Renal cortex interstitium (tissue), 11 donors: ENCODE results near the gene ZNF438. TPM values are rescaled to one million over a fixed set of nuclear protein-coding genes. Genes with fewer than 3 reads are reported as not detected.
A peak's percentile ranks its signal among the peaks of the same experiment; 100 is the strongest.

ENCODE experiments used
- DNase-seq, 11 donors: peaks; one replicate each; pipeline ENCODE4 v3.0.0-alpha.2; 2013; ENCODE audit warnings: low read depth in 9 of 11, low spot score in 4 of 11; ENCODE audit errors: extremely low read depth in 1 of 11
- polyA plus RNA-seq, 3 donors: library from polyadenylated mRNA; unstranded; fragments of 120-200 nt; gene quantifications; one replicate each; pipeline ENCODE4 v1.2.1, GENCODE V29; 2013; ENCODE audit not compliant: insufficient read length in 3 of 3

ZNF438 gene
- polyA plus RNA-seq, 3 donors: 6.7 to 8.8 (median 6.9) TPM

DNA sequence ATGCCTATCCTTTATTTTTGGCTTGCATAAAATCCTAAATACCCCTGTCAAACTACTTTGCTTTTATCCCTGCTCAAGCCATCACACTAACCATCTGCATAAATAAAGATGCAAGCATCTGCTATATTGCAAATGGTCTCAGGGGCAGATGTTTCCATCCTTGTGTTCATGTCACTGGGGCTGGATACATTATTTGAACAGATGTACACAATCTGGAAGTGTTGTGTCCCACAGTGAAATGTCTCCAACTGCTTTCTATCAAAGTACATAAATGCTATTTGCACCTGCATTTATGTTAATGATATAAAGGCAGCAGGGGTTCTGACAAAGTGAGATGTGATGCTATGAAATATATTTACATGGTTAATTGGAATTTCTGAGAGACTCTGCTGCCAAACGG lies 163.1 kb downstream of the ZNF438 start:
- peak in 2 of 11 donors; percentile 19 to 20 for DNase-seq

DNA sequence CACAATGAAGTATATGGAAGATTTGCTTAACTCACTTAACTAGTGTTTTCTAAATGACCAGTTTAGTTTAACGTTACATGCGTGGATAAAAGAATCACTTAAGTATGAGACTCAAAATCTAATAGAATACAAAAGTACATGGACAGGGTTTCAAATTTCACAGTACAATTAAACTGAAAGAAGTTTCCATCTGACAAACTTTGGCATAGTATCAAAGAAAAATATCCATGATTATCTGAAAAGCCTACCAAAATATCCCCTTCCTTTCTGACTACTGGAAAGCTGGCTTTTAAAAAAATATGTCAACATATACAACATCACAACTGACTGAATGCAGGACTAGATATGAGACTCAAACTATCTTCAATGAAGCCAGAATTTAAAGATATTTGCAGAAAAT lies 164.8 kb downstream of the ZNF438 start:
- no peak for DNase-seq

DNA sequence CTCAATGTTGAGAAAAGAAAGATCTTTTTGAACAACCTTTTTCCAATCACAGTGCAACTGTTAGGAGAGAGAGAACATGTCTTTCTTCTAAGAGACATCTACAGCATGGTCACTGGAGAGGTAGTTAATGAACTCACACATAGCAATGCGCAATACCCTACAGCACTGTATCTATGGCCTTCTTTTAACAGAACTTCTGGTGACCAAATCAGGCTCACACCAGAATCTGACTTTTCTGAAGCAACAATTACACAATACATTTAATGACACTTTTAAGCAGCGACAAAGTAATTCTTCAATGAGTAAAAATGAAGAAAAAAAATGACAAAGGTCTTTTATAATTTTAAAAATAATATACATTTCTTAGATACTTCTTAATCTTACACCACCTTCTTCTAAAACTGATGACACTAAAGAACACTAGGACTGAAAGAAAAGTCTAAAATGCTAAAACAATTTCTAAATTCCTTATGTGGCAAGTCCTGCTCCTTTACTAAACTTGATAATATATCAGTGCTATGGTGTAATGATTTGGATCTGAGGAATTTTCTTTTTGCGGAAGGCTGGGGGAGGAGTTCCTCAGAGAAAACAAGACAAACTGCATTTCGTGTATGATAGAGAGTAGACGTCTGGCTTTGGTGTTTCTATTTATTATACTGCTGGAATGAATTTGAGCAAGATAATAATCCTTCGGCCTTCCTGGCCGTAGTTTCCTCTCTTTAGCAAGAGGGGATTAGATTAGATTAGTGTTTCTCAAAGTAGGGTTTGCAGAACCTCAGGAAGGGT lies 166.3 kb downstream of the ZNF438 start:
- DNase-seq: no peak

DNA sequence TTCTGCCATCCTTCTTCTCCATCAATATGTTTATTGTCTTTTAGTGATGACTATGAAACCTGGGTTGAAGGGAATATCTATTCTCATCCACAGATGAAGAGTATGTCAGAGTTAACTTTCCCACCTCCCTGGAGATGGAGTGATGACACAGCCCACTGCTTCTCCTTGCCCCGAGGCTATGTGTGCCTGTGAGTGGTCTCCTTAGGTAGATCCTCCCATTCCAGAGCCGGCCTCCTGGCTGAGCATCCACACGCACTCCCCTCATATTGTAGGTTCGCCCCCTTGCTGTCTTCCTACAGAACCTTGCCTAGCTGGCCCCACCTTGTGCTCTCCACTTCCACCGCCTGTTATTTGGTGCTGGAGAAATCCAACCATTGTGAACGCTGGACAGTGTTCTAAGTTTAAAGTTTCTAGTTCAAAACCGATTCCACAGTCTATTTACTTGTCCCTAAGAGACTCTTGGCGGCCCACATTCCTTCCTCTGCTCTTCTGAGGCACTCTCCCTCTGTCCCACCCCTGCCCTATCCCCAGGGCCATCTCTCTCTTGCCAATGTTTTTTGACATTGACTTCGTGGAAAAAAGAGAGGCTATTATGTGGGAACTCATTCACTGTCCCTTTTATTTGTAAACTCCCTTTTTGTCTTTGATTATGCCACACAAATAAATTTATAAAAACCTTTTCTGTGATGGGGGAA lies 168.0 kb downstream of the ZNF438 start:
- DNase-seq: no peak

DNA sequence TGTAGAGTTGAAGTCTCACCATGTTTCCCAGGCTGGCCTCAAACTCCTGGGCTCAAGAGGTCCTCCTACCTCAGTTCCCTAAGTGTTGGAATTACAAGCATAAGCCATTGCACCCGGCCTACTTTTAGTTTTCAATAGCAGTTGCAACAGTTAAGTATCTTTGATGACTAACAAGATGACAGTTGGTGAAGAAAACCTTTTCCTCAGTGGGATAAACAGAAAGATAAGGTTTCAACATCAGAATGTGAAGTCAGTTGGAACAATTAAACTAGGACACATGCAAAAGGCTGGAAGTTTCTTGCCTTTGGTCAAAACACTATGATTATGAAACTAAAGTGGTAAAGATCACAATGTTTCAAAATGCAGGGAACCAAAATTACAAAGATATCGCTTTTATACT lies 169.2 kb downstream of the ZNF438 start:
- no peak for DNase-seq

DNA sequence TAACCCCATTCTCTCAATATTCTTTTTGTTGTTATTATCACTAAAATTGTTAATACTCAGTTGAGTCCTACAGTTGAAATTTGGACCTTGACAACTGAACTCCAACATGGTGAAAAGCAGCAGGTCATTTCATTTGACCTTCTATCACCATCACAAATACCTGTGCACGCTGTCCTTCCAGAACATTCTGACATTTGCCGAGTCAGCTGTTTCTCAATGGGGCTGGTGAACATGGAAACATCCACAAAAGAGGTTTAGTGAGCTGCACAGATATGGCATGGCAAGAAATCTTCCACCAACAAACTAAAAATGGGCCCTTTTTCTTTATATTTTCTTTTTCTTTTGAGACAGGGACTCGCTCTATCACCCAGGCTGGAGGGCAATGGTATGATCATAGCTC lies 169.7 kb downstream of the ZNF438 start:
- no peak for DNase-seq

DNA sequence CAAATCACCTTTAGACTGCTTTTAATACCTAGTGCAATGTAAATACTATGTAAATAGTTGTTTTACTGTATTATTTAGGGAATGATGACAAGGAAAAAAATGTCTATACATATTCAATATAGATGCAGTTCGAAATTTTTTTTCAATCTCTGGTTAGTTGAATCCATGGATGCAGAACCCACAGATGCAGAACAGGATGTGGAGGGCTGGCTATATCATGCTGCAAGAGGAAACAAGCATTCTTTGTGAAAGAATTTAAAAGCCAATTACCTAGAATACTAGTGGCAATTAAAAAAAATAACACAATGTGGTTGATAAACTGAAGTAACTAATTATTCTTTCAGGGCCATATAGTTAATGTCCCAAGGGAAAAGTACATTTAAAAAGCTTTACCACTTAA lies 170.4 kb downstream of the ZNF438 start:
- DNase-seq: no peak

DNA sequence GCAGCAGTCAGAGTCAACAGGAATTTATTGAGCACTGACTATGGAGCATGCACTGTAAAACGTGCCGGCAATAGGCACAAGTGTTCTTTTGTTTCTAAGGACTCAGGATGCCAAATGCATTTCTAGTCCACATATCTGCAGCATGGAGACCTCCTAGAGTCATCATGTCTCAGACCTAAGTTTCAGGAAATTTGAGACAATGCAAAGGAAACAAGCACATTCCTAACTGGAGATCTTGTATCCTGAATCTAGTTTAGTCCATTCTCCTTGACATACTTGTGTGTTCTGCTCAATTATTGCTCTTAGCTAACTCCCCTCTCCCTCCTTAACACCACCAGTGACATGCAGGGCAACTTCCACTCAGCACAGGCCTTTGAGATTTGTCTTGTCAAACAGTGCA lies 173.2 kb downstream of the ZNF438 start:
- no peak for DNase-seq

DNA sequence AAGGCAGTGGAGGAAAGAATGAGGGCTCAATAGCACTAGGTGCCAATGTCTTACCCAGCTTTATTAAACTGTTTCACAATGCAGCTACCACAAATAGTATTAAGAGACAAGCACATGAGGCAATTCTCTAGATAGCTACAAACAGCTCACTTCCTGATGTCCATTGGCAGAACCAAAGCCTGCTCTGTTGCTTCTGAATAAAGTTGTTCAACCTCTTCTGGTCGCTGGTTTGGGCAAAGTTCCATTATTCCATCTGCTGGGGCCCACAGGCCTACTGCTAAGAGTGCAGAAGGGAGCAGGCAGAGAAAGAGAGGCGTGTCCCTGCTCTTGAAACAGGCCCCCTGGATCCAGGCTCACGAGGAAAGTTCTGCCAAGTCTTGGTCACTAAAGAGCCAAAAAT lies 173.9 kb downstream of the ZNF438 start:
- DNase-seq: no peak

DNA sequence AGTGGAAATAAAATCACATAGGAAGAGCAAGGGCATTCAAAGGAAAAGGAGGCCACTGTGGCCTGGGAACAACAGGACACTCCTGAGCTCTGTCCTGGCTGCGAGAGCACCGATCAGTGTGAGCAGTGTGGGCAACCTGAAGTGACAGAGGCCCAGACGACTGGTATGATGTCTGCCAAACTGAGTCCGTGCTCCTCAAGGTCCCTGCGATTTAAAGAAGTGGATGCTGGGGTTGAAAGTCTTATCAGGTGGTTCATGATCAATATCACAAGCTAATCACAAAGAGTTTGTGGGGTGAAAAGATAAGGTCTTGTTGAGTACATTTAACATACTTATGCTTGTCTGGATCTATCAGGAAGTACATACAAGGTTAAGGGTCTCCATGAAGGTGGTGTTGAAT lies 176.5 kb downstream of the ZNF438 start:
- DNase-seq: no peak

DNA sequence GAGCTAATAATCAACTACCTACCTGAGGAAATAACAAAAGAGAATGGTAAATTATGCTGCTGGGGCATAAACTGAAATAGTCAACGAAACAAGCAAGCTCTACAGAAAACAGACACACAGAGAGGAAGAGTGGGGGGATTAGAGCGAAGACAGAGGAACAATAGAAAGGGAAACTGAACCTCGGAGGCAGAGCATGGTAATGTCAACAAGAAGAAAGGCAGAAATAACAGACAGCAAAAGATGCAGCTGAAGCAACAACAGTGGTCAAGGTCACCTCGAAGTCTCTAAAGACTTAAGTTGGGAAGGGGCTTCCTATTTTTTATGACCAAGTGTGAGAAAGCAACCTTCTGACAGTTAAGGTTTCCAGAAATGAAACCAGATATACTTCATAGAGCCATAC lies 177.0 kb downstream of the ZNF438 start:
- DNase-seq: no peak

DNA sequence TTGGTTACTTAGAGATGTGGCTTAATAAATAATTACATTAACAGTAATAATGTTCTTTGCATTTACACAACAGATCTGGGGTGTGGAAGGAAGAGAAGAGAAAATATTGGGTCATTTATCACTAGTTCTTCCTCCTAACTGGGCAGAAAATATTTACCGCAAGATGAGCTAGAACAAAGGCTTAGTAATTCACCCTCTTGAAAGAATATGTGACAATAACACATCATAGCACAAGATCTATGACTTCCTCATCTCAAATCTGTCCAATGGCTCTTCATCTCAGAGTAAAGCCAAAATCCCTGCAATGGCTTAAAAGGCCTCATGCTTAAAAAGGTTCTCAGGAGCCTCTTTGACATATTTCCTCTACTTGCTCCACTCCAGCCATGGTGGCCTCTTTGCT lies 178.6 kb downstream of the ZNF438 start:
- DNase-seq: no peak

DNA sequence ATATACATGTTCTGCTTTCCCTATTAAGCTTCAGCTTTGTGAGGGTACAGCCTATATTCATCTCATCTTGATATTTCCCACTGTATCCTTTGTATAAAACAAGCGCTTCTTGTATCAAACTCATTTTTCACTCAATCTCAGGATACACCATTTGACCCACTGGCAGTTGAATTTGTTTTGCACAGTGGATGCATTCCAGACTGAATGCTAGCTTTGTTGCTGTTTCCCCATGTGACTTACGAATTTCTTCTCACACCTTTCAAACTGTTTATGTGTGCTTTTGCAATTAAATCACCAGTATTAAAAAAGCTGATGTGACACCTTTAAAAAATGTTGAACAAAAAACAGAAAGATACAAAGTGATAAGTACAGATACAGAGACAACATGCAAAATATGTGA lies 180.9 kb downstream of the ZNF438 start:
- no peak for DNase-seq

DNA sequence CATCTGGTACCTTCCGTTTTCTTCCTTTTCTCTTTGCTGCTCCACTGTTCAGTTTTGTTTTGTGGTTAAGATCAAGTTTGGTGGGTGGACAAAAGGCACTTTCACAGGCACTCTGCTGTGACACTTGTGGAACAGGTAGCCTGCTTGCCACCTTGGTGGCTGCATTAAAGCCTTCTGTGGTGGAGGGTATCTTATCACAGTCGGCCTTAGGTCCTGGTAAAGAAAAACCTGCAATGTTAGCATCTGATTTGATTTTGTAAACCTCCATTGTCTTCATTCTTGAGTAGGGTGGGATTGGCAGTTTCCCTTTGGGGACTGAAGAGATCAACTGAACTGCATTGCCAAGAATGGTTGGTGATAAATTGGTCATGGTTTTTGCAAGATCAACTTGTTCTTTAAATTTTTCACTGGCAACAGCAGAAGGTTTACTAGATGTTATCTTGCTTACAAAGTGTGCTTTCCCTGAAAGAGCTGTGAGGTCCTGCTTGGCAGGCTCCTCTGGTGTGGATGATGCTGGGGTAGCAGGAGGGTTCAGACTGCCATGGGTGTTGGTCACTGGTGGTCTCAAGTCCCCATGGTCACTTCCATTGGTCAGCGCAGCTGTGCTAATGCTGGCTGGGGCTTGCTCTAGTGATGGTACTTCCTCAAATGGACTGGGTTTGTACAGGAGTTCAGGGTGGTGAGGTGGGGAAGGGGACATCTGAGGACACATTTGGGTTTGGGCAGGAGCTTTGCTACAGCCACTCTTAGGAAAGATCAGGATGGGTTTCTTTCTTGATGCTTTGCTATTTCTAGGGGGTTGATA lies 182.2 kb downstream of the ZNF438 start:
- DNase-seq: no peak

DNA sequence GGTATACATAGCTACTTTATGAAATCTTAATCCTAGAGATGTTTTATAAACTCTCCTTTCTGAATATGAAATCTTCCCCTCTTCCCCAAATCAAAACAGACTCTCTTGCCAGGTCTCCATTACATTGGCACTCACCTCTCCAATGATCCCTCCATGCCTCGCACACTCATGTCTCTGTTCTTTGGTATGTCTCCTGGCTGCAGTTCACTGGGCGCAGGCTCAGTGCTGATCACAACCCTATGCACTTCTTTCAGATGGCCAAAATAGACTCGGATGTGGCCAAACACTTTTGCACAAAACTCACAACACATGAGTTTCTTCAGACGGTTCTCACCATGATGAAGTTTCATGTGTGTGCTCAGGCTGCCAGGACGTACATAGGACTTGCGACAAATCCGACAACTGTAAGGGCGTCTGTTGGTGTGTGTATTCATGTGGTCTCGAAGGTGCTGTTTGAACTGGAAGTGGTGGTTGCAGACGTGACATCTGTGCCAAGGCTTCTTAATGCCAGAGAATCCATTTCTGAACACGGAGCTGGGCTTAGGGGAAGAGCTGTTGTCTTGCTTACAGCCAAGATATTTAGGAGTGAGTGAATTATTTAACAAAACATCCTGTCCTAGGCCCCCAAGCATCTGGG lies 183.2 kb downstream of the ZNF438 start:
- DNase-seq: no peak

DNA sequence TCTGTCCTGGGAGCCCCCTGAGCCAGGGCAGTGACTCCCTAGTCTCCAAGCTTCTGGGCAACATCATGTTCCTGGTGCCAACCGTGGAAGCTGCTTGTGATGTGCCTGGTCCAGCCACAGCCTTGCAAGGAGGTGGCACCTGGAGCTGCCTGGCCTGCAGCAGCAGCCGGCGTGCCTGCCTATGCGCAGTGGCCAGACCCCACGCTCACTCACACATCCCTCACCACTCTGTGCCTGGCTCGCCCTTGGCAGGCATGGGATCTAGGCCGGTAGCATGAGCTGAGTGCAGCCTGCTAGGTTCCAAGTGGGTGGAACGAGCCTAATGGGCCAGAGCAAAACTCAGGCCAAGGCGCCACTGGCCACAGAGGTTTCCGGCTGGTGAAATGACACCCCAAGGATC lies 184.0 kb downstream of the ZNF438 start:
- no peak for DNase-seq

DNA sequence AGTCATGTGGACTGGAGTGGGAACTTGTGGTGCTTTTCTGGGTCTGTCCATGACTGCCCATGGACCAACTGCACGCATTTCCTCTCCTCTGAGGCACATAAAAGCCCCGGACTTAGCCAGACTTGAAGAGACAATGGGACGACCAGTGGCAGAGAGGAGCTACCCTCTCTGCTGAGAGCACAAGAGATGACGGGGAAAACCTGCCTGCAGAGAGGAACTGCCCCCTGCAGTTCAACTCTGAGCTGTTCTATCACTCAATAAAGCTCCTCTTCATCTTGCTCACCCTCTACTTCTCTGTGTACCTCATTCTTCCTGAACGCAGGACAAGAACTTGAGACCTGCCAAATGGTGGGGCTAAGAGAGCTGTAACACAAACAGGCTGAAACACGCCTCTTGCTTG lies 184.5 kb downstream of the ZNF438 start:
- DNase-seq: no peak

DNA sequence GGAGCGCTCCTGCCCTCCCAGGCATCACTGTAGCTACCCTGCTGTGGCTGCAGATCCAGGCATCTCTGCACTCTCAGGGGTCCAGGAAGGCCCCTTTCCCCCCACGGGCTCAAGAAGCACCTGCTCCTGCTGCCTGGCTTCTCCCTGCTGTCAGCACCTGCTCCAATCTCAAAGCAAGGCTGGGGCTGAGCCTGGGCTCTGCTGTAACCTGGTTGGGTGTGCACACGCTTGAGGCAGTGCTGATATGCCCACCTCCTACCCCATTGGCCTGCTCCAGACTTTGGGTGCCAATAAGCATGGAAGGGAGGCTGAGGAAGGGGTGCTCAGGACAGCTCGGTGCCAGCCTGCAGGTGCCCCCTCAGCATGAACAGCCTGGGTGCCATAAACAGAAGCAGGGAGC lies 185.0 kb downstream of the ZNF438 start:
- DNase-seq: no peak

DNA sequence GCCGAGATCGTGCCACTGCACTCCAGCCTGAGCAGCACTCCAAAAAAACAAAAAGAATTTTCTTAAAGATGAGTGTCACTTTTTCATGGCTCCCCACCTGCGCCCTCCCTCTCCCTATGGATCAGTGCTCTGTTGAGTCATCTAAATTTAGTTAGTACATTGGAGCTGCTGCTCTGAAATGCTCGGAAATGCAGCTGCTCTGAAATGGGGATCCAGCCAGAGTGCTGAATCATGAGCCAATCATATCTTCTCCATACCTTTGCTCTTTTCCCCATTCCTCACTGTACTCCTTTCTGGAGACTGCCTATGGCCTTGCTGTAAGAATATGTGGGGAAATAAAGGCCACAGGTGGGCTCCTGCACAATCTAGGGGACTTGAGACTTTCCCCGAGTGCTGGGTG lies 188.8 kb downstream of the ZNF438 start:
- DNase-seq: no peak

DNA sequence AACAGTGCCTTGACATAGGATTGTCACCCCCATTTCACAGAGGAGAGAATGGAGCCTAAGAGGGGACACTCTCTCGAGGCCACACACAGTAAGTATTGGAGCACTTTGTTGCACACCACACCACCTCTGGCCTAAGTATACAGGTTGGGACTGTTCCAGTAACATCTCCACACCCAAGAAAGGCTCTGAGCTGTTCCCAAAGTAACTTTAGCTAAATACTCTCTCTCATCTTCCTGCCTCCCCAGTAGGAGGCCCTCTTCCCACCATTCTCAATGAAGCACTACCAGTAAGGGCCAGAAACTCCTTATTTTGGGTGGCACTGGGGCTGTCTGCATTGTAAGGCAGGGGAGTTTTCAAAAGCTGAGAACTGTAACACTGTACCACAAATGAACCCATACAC lies 189.5 kb downstream of the ZNF438 start:
- DNase-seq: no peak
